WTC11 (cell line): ENCODE measurements around the gene ABTB2. TPM values are rescaled to one million over a fixed set of nuclear protein-coding genes. Genes with fewer than 3 reads are reported as not detected.

Experiments used
- CTCF ChIP-seq: fragments of 200-600 bp; IDR thresholded peaks from 2 replicates; pipeline ENCODE4 v1.8.0; 2022; ENCODE audit warnings: antibody characterized with exemption
- E2F1 ChIP-seq: sonication (generic); formaldehyde crosslinking; IDR thresholded peaks from 2 replicates; pipeline ENCODE4 v1.8.0; 2022; ENCODE audit warnings: mild to moderate bottlenecking, missing genetic modification reagents
- ELF4 ChIP-seq: sonication (generic); formaldehyde crosslinking; IDR thresholded peaks from 2 replicates; pipeline ENCODE4 v1.8.1; 2022; ENCODE audit warnings: low read depth, mild to moderate bottlenecking, moderate library complexity, missing genetic modification reagents
- ERG ChIP-seq: fragments of 250-450 bp; sonication (Bioruptor Pico); IDR thresholded peaks from 2 replicates; pipeline ENCODE4 v1.8.0; 2021; ENCODE audit warnings: mild to moderate bottlenecking
- HMGXB4 ChIP-seq: sonication (generic); formaldehyde crosslinking; IDR thresholded peaks from 2 replicates; pipeline ENCODE4 v1.8.1; 2023; ENCODE audit warnings: mild to moderate bottlenecking, moderate library complexity, missing genetic modification reagents
- NFATC4 ChIP-seq: fragments of 250-450 bp; sonication (Bioruptor Pico); IDR thresholded peaks from 2 replicates; pipeline ENCODE4 v1.9.0; 2021; ENCODE audit warnings: mild to moderate bottlenecking
- NFYB ChIP-seq: sonication (generic); formaldehyde crosslinking; conservative IDR thresholded peaks from 2 replicates; pipeline ENCODE4 v1.8.0; 2022; ENCODE audit warnings: low read depth, missing genetic modification reagents
- NR2C2 ChIP-seq: sonication (generic); formaldehyde crosslinking; IDR thresholded peaks from 2 replicates; pipeline ENCODE4 v1.8.0; 2022; ENCODE audit warnings: mild to moderate bottlenecking, missing genetic modification reagents
- NR3C1 ChIP-seq: sonication (generic); formaldehyde crosslinking; conservative IDR thresholded peaks from 2 replicates; pipeline ENCODE4 v1.8.1; 2023; ENCODE audit warnings: low read depth, mild to moderate bottlenecking, missing genetic modification reagents
- PREB ChIP-seq: sonication (generic); formaldehyde crosslinking; IDR thresholded peaks from 2 replicates; pipeline ENCODE4 v1.8.1; 2022; ENCODE audit warnings: mild to moderate bottlenecking, missing genetic modification reagents, moderate library complexity, borderline replicate concordance
- SP1 ChIP-seq: sonication (generic); formaldehyde crosslinking; conservative IDR thresholded peaks from 2 replicates; pipeline ENCODE4 v1.8.1; 2022; ENCODE audit warnings: missing genetic modification reagents
- TCF7 ChIP-seq: sonication (generic); formaldehyde crosslinking; IDR thresholded peaks from 2 replicates; pipeline ENCODE4 v1.8.0; 2022; ENCODE audit warnings: mild to moderate bottlenecking, low read depth, missing genetic modification reagents, moderate library complexity
- TP53 ChIP-seq: sonication (generic); formaldehyde crosslinking; IDR thresholded peaks from 2 replicates; pipeline ENCODE4 v1.8.1; 2023; ENCODE audit warnings: mild to moderate bottlenecking, missing genetic modification reagents
- USF2 ChIP-seq: sonication (generic); formaldehyde crosslinking; IDR thresholded peaks from 2 replicates; pipeline ENCODE4 v1.8.1; 2023; ENCODE audit warnings: mild to moderate bottlenecking, missing genetic modification reagents, moderate library complexity
- ZNF396 ChIP-seq: fragments of 250-450 bp; sonication (Bioruptor Pico); IDR thresholded peaks from 2 replicates; pipeline ENCODE4 v1.8.0; 2021; ENCODE audit warnings: mild to moderate bottlenecking, moderate library complexity, borderline replicate concordance
- ZNF532 ChIP-seq: fragments of 250-450 bp; sonication (Bioruptor Pico); IDR thresholded peaks from 2 replicates; pipeline ENCODE4 v1.9.0; 2021; ENCODE audit warnings: mild to moderate bottlenecking, borderline replicate concordance
- total RNA-seq: library from RNA; stranded (reverse); gene quantifications from 3 replicates; pipeline ENCODE4 v1.2.3, GENCODE V29; 2021

ABTB2 gene
- total RNA-seq, 1 experiment from 2014 or later: 12.8 TPM

- TF ChIP-seq HMGXB4 (CRISPR knock-in tag) (no peak), NR3C1 (no peak), CTCF (no peak), ZNF532 (CRISPR knock-in tag) (peak; percentile 87), TP53 (CRISPR knock-in tag) (no peak), SP1 (CRISPR knock-in tag) (peak; percentile 87), NFYB (CRISPR knock-in tag) (no peak), PREB (CRISPR knock-in tag) (0 out of 2 replicates have a peak, but pooled peaks have one; percentile 70), USF2 (CRISPR knock-in tag) (peak; percentile 84), E2F1 (CRISPR knock-in tag) (0 out of 2 replicates have a peak, but pooled peaks have one; percentile 40), ELF4 (CRISPR knock-in tag) (no peak), NR2C2 (CRISPR knock-in tag) (no peak), TCF7 (CRISPR knock-in tag) (no peak), ZNF396 (CRISPR knock-in tag) (no peak), NFATC4 (CRISPR knock-in tag) (peak; percentile 94), ERG (CRISPR knock-in tag) (peak; percentile 94)
These were observed 252.5 kb downstream of the ABTB2 start, which contains the start of gene NAT10 (continued) for GRCh38 chr11:34105079-34105956.
